ENCODE data around the gene SCFD2.
A peak's percentile ranks its signal among the peaks of the same experiment; 100 is the strongest.

Gene SCFD2

GRCh38 chr4:53132132-53132891, 233.5 kb downstream of the SCFD2 start:
- peak; percentile 31 for DNase-seq

GRCh38 chr4:53131562-53131925, 234.3 kb downstream of the SCFD2 start:
- DNase-seq = no peak

- DNase-seq = no peak
Observed at GRCh38 chr4:53130896-53131561, 234.8 kb downstream of the SCFD2 start.

GRCh38 chr4:53128706-53129357, 237.0 kb downstream of the SCFD2 start:
- DNase-seq = no peak

GRCh38 chr4:53128231-53128630, 237.6 kb downstream of the SCFD2 start:
- no peak for DNase-seq

GRCh38 chr4:53127365-53127764, 238.5 kb downstream of the SCFD2 start:
- no peak for DNase-seq

GRCh38 chr4:53126099-53126498, 239.8 kb downstream of the SCFD2 start:
- DNase-seq = no peak

GRCh38 chr4:53123819-53124218, 242.0 kb downstream of the SCFD2 start:
- no peak for DNase-seq

GRCh38 chr4:53123171-53123570, 242.7 kb downstream of the SCFD2 start:
- DNase-seq = no peak

GRCh38 chr4:53122280-53123116, 243.4 kb downstream of the SCFD2 start:
- no peak for DNase-seq

GRCh38 chr4:53121264-53121865, 244.5 kb downstream of the SCFD2 start:
- no peak for DNase-seq

- no peak for DNase-seq
Observed at GRCh38 chr4:53120778-53121177, 245.1 kb downstream of the SCFD2 start.

- peak; percentile 84 for DNase-seq
Observed at GRCh38 chr4:53119680-53120079, 246.2 kb downstream of the SCFD2 start.

GRCh38 chr4:53118676-53119075, 247.2 kb downstream of the SCFD2 start:
- DNase-seq = no peak

- DNase-seq = peak; percentile 24
Observed at GRCh38 chr4:53116954-53117353, 248.9 kb downstream of the SCFD2 start.

- DNase-seq = no peak
Observed at GRCh38 chr4:53113431-53114225, 252.2 kb downstream of the SCFD2 start.

- no peak for DNase-seq
Observed at GRCh38 chr4:53105313-53105712, 260.5 kb downstream of the SCFD2 start.

- no peak for DNase-seq
Observed at GRCh38 chr4:53103481-53103880, 262.4 kb downstream of the SCFD2 start.

GRCh38 chr4:53101191-53101581, 264.7 kb downstream of the SCFD2 start:
- DNase-seq = peak; percentile 78

- peak; percentile 80 for DNase-seq
Observed at GRCh38 chr4:53100501-53101190, 265.2 kb downstream of the SCFD2 start.

GRCh38 chr4:53098681-53099121, 267.2 kb downstream of the SCFD2 start:
- DNase-seq = peak; percentile 77
